GM18909 (cell line): ENCODE results near the gene TTL.

ENCODE experiments used
- ATAC-seq: cut with Tn5 transposase; IDR thresholded peaks from one replicate; pipeline ENCODE4 v1.9.1; 2021; ENCODE audit warnings: mild to moderate bottlenecking; ENCODE audit not compliant: unreplicated experiment, poor library complexity

The TTL gene

GRCh38 chr2:112572005-112572404 lies 90.0 kb downstream of the TTL start:
- ATAC-seq, result no peak

- no peak for ATAC-seq
Observed at GRCh38 chr2:112577756-112578155, 95.8 kb downstream of the TTL start.

- no peak for ATAC-seq
Observed at GRCh38 chr2:112579241-112579640, 97.3 kb downstream of the TTL start.

- ATAC-seq, result no peak
Observed at GRCh38 chr2:112580084-112580483, 98.1 kb downstream of the TTL start.

GRCh38 chr2:112582314-112582746 lies 100.4 kb downstream of the TTL start:
- no peak for ATAC-seq

- no peak for ATAC-seq
Observed at GRCh38 chr2:112583497-112584133, 101.7 kb downstream of the TTL start.

GRCh38 chr2:112584134-112584890 lies 102.4 kb downstream of the TTL start, which contains the start of gene CHCHD5:
Gene CHCHD5 (plus strand): TSS chr2:112584609. CDS start chr2:112584648, 39 bp downstream.
- peak; percentile 89 for ATAC-seq

- ATAC-seq, result no peak
Observed at GRCh38 chr2:112584891-112585250, 102.9 kb downstream of the TTL start.

- ATAC-seq, result no peak
Observed at GRCh38 chr2:112585400-112585799, 103.4 kb downstream of the TTL start.

- ATAC-seq, result no peak
Observed at GRCh38 chr2:112585873-112586464, 104.0 kb downstream of the TTL start.

GRCh38 chr2:112588611-112589045 lies 106.7 kb downstream of the TTL start:
- ATAC-seq, result no peak
